Activated CD8-positive, alpha-beta memory T cell treated with anti-CD3 and anti-CD28 coated beads, Interleukin-2, amount 50 U/mL, for 48 hours (primary cell): Measurements from ENCODE around the gene PTPRE.

ENCODE experiments used
- DNase-seq: peaks from one replicate; pipeline ENCODE4 v3.0.0-alpha.2; 2020

PTPRE gene

DNA sequence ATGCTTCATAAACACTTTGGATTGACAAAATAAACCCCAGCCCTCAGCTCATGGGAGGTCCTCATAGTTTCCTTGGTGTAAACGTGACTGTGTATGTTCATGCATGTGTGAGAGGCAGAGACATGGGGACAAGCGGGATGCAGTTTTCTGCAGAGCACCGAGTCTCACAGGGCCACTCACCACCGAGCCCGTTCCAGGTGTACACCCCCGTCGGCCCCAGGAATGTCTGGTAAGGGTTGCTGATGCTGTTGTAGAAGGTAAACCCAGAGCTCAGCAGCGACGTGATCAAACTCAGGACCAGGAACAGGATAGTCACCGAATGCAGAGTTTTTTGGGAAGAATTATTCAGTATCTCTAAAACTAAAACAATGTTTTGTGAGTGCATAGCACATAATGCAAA lies 23.4 kb upstream of the PTPRE start:
- DNase-seq: no peak

DNA sequence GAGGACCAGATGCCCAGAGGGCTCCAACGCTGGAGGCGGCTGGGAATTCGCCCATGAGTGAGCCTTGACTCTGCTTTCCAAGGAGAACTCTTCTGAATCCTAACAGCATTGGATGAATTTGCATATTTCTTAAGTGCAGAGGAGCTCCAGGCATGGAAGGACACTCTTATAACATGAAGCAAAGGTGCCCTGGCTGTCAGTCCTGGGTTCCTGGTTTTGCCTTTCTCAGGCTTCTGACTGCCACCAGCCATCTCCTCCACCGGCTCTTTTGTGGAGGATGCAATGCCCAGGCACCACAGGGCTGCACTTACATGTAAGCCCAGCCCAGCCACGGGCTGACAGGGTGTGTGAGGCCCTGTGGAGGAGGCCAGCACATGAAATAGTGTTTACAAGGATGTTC lies 22.4 kb upstream of the PTPRE start:
- no peak for DNase-seq

DNA sequence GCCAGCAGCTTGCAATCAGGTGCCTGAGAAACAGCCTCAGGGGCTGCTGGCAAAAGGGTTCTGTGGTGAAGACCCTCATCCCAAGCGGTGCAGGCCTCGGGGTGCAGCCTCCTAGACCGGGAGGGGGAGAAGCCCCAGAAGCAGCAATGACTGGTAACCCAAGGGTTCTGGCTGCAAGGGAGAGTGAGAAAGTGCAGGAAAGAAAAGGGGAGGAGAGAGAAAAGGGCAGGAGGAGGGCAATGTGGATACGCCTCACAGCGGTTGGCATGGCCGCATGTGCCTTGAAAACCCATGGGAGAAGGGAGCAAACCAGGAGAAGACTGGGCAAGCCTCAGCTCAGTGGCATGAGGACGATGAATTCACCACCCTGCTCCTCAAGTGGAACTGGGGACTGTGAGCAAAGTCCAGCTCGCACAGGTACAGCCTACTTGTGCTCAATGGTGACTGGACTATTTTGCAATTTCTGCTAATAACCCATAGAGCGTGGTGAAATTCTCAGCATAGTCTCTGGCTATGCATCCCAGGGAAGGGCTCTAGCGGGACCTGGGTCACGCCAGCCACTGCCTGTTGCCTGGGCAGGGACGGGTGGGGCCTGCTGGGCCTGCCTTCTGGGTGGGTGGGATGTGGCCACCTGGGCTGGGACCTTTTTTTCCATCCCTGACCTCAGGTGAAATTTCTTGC lies 20.4 kb upstream of the PTPRE start:
- no peak for DNase-seq

DNA sequence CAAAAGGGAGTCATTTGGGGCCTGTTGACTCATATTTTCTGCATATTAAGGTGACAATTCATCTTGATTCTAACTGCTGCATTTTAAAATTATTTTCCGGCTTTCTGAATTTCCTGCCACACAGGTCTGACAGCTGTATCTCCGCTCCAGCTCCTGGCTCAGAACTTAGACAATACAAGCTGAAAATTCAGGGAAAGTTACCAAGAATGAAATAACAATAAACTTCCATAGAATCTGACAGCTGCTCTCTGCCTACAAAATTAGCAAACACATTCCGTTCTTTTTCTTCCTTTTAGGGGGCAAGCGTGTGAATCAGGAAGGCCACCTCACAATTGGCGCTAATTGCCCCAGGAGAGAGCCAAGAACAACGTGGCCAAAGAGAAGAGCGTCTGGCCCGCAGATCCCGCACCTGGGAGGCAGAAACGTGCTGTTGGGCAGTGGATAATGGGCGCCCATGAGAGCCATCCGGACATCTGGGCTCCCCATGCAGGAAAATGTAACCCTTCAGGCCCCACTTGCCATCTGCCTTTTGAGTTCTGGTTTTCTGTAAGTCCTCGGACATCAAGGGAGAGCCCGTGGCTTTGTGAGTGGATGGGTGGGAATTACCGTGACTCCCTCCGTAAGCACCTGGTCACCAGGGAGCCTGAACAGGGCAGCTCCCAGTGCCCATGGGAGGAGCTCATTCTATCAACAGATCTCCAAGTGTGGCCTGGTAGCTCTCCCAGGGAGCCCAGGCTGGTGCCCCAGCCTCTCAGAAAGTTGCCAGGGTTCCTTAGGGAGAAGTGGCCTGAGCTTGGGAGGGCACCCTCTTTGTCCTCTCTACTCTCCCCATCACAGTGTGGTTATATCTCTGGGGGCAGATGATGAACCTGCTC lies 19.1 kb upstream of the PTPRE start:
- DNase-seq: no peak

DNA sequence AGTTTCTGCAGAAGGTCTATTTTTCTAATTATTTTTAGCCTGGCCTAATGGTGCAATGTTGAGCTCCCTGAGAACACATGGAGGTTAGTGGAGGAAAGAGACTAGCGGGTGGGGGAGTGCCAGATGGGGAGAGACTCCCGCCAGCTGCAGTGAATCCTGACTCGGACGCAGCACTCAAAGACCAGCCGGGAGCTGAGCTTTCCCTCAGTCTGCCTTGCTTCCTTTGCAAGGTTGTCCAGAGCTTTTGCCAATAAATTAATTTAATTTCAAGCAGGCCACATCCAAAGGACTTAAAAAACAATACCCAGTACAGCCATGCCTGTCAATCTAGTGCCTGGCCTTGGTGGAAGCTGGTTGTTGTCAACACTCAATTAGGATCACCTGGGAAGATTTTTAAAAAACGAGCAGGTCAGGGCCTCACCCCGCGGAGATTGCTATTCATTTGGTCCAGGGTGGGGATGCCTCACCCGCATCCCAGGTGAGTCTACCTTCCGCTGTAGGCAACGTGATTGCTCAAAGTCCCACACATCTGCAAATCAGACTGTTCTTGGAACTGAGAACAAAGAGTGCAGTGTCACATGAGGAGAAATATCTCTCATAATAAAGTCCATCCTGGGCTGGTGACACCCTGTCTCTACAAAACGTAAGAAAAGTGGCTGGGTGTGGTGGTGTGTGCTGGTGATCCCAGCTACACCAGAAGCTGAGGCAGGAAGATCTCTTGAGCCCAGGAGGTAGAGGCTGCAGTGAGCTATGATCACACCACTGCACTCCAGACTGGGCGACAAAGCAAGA lies 18.2 kb upstream of the PTPRE start:
- DNase-seq: no peak

DNA sequence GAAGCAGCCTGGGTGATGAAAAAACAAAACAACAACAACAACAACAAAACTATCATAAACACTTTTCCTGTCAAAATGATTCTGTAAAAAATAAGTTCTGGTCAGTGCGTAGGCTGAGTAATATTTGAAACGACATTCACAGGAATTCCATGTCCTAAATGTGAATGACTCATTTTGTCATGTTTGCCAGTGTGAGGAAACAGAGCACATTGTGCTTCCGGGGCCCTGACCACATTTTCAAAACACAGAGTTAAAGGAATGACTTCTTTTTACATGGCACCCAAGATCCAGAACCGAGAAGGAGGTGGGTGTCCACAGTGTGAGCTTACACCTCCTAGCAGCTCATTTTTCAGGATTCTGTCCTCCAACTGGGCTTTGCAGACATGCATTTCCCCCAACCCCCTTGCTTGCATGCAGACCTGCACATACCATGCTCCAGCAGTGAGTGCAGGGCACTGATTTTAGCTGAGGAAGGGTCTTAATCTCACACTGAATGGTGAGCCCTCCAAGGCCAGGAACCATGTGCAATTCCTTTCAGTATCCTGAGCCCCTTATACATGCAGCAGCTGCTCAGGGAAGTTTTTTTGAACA lies 17.2 kb upstream of the PTPRE start:
- DNase-seq: no peak

DNA sequence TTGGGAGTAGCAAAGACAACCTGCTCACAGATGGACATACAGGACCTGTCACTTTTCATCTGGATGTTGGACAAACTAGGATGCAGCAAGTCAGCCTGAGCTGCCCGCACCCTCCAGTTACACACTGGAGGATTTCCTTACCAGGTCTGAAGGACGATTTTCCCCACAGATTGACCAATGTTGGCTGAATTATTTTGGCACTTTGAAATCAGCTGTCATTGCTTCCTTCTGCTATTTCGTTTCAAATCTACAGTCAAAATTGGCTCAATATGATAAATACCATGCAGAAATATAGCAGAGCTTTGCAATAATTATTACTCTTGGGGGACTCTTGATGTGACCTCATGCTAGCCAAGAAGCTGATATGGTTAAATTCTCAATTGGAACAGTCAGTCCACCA lies 16.7 kb upstream of the PTPRE start:
- DNase-seq: no peak

DNA sequence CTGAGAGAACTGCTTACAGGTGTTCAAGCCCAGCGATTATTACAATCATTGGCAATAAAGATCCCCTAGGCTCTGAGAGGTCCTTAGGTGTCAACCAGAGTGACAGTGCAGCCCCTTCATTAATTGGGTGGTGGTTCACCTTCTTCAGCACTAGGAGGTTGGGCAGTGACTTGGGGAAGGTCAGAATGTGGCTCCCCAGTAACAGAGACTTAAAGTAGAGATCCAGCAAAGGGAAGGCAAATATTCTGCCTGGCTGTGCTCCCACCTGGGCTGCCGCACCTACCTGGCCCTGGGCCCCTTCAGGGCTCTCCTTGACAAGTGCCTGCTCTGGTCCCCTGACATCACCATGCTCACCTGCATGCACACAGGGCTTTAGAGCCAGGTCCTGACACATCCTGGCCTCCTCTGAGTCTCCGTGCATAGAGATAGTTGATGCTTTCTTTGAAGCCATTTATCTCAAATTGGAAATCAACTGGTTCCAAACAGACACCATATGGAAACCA lies 16.0 kb upstream of the PTPRE start:
- DNase-seq: no peak

DNA sequence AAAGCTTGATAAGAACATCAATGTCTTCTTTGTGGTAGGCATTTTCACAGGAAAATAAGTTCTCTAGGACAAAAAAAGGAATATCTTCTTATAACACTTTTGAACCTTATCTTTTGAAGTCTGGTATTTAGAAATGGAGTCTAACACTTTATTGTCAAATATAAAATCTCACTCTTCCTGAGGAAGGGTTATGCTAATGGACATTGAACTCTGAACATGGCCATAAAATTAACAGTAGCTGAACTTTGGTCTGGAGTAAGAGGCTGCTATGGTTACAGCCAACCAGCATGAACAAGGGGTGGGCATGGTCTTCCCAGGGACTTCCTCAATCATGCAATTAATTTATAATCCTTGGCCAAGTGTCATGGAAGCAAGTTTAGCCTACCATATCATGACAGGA lies 14.2 kb upstream of the PTPRE start, which contains the start of gene CLRN3:
Gene CLRN3 (minus strand): TSS at position 199 of the 400 bp plus-strand sequence. CDS start 157 bp downstream, at position 42.
- no peak for DNase-seq

DNA sequence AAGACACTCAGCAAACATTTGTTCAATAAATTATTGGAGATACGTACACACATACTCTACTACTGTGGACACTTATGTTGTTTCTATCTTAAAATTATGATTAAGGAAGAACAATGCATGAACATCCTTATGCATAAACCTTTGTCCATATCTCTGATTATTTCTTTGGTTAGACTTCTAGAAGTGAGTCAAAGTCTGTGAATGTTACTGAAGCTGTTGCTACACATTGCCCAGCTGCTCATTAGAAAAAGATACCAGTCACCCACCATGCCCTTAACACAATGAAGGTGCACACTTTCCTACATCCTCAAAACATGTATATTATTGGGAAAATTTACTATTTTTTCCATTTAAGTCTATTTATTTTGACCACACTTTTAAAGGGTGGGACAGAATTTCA lies 12.8 kb upstream of the PTPRE start:
- no peak for DNase-seq

DNA sequence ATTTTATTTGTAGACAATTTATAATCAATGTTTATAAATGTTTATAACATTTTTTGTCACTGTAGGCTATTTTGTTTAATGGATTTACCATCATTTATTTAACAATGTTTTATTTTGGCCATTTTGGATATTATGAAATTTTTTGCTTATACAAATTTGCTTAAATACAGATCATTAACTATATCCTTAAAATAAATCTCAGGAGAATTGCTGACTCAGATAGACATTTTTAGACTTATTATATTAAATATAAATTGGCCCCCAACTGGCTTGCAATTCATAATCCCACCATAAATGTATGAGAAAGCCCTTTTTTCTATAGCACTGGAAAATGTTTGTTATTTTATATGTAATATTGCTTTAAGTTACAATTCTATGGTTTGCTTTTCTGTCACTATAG lies 10.3 kb upstream of the PTPRE start:
- DNase-seq: no peak

DNA sequence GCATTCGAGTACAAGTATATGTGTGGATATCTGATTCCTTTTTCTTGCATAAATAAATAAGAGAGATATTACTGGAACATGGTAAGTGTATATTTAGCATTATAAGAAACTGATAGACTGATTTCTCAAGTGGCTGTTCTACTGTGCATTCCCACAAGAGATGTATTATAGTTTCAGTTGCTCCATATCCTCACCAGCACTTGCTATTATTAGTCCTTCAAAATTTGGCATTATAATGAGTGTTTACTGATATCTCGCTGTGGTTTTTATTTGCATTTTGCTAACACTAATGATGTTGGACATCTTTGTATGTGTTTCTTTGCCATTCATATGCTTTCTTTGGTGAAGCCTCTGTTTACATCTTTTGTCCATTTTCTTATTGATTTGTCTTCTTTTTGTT lies 9.7 kb upstream of the PTPRE start:
- no peak for DNase-seq

DNA sequence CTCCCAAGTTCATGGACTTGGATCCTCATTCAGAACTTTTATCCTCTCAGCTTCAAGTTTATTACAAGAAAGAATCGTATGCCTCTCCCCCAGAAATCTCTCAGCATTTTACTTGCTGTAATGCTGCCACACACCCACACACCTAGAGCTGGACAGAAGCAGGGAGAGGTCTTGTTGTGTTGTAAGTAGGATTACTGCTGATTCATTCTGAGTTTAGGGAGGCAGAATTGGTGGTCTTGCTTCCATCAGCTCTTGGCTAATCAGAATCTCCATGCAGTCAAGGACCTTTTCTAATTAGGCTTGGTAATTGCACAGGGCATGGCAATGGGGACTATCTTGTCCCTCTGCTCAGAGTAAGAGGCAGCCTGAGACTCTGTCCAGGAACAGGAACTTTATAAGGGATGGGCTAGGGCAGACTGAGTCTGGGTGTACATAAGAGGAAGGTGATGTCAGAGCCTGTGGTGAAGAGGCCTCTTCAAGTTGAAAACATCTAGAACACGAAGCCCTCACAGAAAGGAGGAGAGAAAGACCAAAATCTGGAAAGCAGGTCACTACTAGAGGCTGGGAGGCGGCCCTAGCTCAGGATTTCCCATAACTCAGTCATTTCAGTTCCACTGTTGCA lies 7.0 kb upstream of the PTPRE start:
- no peak for DNase-seq

DNA sequence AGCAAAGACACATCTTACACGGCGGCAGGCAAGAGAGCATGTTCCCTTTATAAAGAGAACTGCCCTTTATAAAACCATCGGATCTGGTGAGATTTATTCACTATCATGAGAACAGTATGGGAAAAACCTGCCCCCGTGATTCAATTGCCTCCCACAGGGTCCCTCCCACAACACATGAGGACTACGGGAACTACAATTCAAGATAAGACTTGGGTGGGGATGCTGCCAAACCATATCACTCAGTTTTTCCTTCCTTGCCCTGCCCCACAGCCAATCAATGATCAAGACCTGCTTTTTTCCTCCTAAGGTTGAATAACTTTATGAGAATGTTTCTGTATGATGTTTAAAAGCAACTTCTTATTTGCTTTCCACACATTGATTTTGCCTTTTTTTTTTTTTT lies 3.1 kb upstream of the PTPRE start:
- DNase-seq: no peak

DNA sequence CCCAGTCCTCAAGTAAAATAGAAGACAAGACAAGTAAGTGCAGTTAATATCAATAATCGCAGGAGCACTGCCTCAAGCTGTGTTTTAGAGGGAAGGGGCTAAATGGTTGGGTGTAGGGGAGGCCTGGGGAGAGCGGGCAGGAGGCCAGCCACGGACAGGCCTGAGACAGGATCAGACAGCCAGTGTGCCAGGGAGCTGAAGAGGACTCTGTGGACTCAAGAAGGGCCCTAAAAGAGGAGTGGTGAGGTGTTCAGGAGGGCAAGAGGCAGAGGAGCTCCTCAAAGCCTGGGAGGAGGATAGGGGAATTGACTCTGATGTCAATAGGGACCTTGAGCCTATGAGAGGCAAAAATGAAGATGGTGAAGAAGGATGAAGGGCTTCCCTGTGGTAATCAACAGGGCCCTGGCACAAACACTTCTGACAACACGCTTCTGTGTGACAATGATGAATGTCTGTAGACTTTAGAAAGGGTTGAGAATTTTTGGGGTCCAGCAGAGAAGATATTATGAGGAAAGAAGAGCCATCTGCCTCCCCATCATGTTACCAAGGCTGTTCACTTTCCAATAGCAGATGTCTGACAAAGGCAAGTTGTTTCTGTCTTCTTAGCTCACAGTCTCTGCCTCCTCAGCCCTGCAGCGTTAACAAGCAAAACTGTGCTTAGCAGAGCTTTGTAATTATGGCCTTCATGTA lies 2.4 kb upstream of the PTPRE start:
- DNase-seq: no peak

DNA sequence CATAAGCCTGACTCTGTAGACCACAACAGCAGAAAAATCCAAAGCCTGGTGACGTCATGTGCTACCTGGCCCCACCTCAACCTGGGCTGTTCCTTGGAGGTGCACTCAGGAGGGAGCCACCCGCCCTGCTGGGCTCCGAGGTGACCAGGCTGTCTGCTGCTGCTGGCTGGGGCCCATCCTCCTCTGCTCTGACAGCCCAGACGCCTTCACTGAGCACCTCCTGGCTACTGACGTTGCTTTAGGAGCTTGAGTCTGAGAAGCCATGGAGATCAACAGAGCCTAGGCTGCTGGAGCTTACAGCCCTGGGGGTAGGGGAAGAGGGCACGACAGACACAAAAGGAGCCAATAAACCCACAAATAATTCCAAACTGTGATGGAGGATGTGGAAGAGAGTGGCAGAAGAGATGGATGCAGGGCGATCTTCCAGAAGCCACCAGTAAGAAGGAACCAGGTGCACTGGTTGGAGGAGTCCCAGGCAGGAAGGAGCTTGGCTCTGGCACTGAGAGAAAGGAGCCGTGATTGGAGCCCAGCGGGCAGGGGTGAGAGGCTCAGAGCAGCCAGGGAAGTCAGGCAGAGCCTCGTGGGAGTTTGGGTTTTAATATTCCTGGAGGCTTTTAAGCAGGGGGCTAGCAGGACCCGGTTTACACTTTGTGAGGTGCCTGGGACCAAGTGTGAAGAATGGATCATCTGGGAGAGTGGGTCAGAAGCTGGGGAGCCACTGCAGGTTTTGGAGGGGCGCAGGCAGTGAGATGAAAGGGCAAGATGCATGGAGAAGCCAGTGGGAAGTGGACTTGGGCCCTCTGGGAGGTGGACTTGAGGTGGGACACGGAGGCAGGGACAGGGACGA lies 1.7 kb upstream of the PTPRE start:
- DNase-seq: no peak

DNA sequence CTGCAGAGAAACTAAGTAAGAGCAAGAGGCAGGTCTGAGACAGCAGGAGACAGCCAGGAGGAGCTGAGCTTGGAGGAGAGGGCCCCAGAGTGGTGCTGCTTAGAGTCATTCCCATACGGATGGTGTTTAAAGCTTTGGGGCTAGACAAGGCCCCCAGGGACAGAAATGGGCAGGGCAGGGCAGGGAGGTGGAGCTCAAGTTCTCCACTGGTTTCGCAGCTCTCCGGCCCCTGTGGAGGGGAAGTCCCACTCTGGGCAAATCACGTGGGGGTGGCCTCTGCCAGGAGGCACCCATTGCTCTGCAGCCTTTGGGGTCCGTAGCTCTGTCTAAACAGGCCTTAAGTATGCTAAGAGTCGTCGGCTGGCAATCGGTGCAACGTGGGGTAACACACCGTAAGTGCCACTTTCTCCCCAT lies 1.0 kb upstream of the PTPRE start:
- no peak for DNase-seq

DNA sequence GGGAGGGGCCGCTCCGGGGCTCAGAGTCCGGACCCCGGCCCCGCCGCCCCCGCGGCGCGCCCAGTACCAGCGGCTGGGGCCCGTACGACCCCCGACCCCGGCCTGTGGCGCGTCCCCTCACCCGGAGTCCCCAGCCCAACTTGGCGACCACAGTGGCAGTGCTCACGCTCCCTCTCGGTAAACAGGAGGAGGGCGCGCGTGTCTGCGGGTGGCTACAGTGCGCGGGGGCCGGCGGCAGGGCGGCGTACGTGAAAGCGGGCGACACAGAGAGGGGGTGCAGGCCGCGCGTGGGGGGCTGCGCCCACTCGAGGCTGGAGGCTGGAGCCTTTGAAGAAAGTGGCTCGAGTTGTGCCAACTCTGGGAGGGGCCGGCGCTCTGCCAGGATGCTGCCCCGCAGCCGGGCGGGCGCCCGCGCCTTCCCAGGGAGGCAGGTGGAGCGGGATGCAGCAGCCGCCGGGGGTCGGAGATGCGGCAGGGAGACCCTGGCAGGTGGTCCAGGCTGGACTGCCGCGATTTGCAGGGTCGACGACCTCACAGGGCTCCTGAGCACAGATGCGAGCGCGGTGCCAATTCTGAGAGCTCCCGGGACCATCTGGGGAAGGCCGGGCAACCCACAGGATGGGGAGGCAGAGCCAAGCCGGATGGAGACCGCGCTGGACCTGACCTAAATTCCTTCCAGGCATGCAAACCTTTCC lies 655 bp downstream of the PTPRE start:
- DNase-seq: no peak

DNA sequence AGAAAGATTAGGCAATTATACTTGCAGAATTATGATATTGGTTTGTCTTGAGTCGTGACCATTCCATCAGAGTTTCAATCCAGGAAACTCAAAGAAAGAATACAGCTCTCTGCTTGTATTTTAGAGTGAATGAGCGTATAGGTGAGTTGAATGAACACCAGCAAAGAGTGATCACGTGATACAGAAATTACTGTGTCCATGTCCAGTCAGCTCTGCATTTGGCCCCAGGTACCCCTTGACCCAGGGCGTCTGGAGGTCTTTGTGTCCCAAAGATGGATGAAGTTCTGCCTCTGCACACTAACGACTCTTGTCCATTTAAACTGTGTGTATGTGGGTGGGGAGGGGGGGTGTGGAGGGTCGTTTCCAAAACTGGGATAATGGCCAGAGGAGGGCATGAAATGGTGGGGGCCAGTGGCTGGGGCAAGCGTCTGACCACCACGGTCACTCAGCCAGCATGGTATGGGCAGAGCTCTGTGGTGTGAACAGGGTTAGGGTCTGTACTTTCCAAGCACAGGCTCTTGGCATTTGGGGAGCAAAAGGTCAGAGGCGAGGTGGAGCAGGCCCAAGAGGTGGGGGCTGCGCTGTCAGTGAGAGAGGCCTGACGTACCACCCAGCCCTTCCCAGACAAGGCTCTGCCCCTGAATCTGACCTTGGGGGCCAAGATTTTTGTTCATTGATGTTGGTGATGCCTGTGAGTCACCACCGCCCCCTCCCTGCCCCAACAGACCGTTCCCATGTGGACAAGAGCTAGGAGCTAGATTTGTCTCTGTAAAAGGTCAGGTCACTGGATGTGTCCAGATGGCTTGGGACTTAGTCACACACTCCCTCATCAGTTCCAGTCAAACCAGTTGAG lies 1.4 kb downstream of the PTPRE start:
- DNase-seq: no peak

DNA sequence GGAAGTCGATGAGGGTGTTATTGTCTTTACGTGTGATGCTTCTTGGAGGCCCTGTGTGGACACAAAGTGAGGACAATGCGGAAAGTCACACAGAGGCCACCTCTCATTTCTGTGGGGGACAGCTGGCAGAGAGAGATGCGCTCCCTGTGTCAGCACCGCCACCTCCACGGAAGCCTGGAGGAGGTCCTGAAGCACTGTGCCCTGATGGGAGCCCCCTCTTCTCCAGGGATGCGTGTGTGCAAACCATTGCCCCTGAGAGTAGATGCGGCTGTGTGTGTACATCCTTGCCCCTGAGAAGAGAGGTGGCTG lies 2.0 kb downstream of the PTPRE start:
- DNase-seq: no peak
